ENCODE results near the gene CD44.
"Not testable (repeated sequence)": the region's sequence is repeated elsewhere in the genome, so short reads cannot be mapped to it uniquely, and the experiment has no call there.

The CD44 gene

DNA sequence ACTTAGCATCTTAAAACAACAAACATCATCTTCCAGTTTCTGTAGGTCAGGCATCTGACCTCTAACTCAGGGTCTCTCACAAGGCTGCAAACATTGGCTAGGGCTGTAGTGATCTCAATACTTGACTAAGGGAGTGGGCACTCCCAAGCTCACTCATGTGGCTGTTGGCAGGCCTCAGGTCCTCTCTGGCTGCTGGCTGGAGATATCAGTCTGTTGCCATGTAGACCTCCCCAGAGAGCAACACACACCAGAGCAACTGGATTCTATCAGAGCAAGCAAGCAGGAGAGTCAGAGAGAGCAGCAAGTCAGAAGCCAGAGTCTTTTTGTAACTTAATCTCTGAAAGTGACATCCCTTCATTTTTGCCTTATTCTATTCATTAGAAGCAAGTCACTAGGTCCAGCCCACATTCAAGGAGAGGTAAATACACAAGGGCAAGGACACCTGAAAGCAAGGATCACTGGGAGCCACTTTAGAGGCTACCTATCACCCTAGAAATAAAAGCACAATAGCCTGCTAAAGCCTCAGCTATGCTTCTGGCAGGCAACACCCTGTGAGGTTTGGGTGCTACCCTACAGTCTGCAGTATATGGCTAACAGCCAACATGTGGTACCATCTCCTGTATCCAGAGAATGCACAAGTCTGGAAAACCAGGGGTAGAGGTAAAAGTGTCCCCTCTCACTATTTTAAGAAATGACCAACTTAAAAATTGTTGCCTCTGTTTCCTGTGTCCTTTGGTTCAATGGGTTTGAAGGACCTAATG lies 33.5 kb upstream of the CD44 start:
- DNase-seq (ENCODE audit: low spot score): no peak
- TF ChIP-seq, protein P1, sequence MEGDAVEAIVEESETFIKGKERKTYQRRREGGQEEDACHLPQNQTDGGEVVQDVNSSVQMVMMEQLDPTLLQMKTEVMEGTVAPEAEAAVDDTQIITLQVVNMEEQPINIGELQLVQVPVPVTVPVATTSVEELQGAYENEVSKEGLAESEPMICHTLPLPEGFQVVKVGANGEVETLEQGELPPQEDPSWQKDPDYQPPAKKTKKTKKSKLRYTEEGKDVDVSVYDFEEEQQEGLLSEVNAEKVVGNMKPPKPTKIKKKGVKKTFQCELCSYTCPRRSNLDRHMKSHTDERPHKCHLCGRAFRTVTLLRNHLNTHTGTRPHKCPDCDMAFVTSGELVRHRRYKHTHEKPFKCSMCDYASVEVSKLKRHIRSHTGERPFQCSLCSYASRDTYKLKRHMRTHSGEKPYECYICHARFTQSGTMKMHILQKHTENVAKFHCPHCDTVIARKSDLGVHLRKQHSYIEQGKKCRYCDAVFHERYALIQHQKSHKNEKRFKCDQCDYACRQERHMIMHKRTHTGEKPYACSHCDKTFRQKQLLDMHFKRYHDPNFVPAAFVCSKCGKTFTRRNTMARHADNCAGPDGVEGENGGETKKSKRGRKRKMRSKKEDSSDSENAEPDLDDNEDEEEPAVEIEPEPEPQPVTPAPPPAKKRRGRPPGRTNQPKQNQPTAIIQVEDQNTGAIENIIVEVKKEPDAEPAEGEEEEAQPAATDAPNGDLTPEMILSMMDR (IDR thresholded peaks at IDR 0.05; ENCODE audit: extremely low read depth, insufficient read depth, missing control alignments): no peak
- in situ Hi-C loops (cut with MboI; ENCODE audit: low pct_unique_long_range_greater_than_20kb, low sequenced_read_pairs, unreplicated experiment): no loop called here

DNA sequence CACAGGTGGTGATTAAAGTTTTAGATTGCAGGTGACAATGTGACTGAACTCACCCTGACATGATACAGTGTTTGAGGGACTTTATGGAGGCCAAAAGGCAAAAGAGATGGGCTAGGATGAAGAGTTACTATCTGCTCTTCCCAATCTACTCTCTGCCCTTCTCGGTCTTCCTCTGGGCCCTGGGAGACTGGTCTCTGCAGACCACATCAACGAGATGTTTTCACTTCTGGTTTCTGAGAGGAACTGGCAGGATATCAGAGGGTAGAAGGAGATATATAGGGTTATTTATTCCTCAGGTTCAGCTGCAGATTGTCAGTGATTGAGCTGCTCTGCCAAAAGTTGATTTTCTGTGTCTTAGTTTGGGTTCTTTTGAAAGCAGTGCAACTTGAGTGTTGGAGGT lies 32.4 kb upstream of the CD44 start:
- TF ChIP-seq, protein P1 (IDR thresholded peaks at IDR 0.05; ENCODE audit: extremely low read depth, insufficient read depth, missing control alignments): no peak
- DNase-seq (ENCODE audit: low spot score): no peak
- in situ Hi-C loops (cut with MboI; ENCODE audit: low pct_unique_long_range_greater_than_20kb, low sequenced_read_pairs, unreplicated experiment): no loop called here

DNA sequence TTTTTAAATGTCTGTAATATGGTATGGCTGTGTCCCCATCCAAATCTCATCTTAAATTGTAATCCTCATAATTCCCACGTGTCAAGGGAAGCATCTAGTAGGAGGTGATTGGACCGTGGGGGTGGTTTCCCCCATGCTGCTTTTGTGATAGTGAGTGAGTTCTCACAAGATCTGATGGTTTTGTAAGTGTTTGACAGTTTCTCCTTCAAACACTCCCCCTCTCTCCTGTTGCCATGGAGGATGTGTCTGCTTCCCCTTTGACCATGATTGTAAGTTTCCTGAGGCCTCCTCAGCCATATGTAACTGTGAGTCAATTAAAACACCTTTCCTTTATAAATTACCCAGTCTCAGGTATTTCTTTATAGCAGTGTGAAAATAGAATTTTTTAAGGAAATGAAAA lies 31.1 kb upstream of the CD44 start:
- no peak for DNase-seq (ENCODE audit: low spot score)
- in situ Hi-C loops (cut with MboI; ENCODE audit: low pct_unique_long_range_greater_than_20kb, low sequenced_read_pairs, unreplicated experiment): no loop called here
- TF ChIP-seq, protein P1 (IDR thresholded peaks at IDR 0.05; ENCODE audit: extremely low read depth, insufficient read depth, missing control alignments): no peak

DNA sequence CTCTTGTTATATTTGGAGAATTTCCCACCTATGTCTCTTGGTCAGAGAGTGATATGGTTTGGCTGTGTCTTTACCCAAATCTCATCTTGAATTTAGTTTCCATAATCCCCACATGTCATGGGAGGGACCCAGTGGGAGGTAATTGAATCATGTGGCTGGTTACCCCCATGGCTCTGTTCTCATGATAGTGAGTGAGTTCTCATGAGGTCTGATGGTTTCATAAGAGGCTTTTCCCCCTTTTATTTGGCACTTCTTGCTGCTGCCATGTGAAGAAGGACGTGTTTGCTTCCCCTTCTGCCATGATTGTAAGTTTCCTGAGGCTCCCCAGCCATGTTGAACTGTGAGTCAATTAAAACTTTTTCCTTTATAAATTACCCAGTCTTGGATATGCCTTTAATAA lies 30.6 kb upstream of the CD44 start:
- DNase-seq (ENCODE audit: low spot score); in situ Hi-C loops (cut with MboI; ENCODE audit: low pct_unique_long_range_greater_than_20kb, low sequenced_read_pairs, unreplicated experiment): not testable (repeated sequence)

DNA sequence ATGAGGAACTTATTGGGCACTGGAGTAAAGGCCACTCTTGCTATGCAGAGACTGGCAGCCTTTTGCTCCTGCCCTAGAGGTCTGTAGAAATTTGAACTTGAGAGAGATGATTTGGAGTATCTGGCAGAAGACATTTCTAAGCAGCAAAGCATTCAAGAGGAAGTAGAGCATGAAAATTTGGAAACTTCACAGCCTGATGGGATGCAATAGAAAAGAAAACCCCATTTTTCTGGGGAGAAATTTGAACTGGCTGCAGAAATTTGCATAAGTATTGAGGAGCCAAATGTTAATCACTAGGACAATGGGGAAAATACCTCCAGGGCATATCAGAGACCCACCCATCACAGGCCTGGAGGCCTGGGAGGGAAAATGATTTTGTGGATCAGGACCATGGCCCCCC lies 29.9 kb upstream of the CD44 start:
- in situ Hi-C loops (cut with MboI; ENCODE audit: low pct_unique_long_range_greater_than_20kb, low sequenced_read_pairs, unreplicated experiment): no loop called here
- DNase-seq (ENCODE audit: low spot score): no peak
- TF ChIP-seq, protein P1 (IDR thresholded peaks at IDR 0.05; ENCODE audit: extremely low read depth, insufficient read depth, missing control alignments): no peak

DNA sequence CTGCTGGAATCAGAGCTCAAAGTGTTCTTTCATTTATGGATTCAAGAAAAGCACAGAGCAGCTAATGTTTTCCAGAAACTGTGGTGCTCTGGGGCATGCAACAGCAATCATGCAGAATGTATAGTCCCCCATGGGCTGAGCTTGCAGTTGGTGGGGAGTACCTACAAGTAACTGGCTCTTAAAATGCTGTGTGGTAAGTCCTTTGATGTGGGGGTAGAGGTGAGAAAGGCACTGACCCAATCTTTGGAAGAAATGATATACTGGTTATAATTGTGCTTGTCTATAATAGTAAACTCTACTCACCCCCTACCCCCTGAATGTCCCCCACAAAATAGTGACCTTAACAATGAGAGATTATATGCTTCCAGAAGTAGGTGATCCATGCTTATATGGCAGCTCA lies 29.1 kb upstream of the CD44 start:
- in situ Hi-C loops (cut with MboI; ENCODE audit: low pct_unique_long_range_greater_than_20kb, low sequenced_read_pairs, unreplicated experiment): no loop called here
- no peak for DNase-seq (ENCODE audit: low spot score)
- TF ChIP-seq, protein P1 (IDR thresholded peaks at IDR 0.05; ENCODE audit: extremely low read depth, insufficient read depth, missing control alignments): no peak

DNA sequence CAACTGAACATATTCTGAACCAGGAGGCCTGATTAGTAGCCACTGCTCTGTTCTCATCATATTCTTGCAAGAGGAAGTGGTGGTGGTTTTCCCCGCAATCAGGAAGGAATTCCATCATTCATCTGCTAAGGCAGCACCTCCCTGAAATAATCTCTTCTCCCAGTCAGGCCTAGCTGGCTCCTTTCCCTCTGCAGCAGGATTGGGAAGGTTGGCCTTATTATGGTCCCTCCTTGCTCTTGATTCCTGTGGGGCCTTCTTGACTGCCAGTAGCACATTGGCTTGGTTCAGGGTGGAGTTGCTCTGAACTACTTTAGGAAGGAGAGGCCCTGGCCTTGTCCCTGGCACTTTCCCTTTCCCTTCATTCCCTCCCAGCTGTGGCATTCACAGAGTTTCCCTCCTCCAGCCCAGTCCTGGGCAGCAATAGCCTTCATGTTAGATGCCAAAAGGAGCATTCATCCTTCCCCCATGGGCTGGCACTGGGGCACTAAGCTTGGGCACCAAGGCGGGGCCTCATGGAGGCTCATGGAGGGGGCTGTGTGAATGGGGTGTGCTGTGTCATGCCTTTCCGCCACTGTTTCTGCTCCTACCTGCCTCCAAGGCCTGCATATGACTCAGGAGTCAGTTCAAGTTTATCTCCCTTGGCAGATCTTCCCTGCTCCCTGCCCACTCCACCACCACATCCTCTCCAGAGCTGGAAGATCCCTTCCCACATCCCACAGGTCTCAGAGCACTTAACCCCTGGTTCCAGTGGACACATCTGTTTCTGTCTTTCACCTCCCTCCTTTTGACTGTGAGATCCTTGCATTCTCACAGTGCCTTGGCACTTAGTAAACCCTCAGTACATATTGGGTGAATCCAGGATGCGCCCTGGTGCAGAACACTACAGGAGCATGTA lies 27.6 kb upstream of the CD44 start:
- in situ Hi-C loops (cut with MboI; ENCODE audit: low pct_unique_long_range_greater_than_20kb, low sequenced_read_pairs, unreplicated experiment): no loop called here
- TF ChIP-seq, protein P1 (IDR thresholded peaks at IDR 0.05; ENCODE audit: extremely low read depth, insufficient read depth, missing control alignments): no peak
- no peak for DNase-seq (ENCODE audit: low spot score)
